NCI-H128 (cell line): Measurements from ENCODE around the gene OPTN.
"Not testable (repeated sequence)": the region's sequence is repeated elsewhere in the genome, so short reads cannot be mapped to it uniquely, and the experiment has no call there.

ENCODE experiments used
- DNase-seq: peaks from one replicate; lab custom pipeline; 2025; ENCODE audit not compliant: unreplicated experiment; lab: John Stamatoyannopoulos, UW

The OPTN gene

DNA sequence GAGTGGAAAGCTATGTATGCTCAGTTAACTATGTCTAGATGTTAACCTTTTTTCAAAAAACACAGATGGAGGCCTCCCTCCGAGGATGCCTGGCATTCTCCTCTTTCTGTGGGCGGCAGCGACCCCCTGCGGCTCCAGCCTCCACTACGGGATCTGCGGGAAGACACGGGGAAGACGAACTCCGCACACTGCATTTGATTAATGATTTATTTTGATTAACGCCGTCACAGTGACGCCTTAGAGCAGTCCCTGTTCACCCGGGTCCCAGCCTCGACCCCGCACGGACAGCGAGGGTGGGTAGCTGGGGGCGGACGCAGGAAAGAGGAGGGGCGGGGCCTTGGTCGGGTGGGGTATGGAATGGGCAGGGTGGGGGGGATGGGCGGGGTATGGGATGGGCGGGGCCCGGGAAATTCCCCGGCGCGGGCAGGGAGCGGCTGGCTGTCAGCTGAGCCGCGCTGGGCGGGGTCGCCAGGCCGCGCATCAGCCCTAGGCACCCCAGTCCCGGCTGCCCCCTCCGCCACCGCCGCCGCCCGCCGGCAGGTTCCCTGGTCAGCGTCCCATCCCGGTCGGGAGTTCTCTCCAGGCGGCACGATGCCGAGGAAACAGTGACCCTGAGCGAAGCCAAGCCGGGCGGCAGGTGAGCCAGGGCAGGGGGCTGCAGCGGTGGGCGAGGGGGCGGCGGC, at the start of gene OPTN:
Gene OPTN (plus strand): TSS at position 498 of the 683 bp plus-strand sequence. CDS start 8,960 bp downstream, outside the sequence.
- DNase-seq, result peak; percentile 42

DNA sequence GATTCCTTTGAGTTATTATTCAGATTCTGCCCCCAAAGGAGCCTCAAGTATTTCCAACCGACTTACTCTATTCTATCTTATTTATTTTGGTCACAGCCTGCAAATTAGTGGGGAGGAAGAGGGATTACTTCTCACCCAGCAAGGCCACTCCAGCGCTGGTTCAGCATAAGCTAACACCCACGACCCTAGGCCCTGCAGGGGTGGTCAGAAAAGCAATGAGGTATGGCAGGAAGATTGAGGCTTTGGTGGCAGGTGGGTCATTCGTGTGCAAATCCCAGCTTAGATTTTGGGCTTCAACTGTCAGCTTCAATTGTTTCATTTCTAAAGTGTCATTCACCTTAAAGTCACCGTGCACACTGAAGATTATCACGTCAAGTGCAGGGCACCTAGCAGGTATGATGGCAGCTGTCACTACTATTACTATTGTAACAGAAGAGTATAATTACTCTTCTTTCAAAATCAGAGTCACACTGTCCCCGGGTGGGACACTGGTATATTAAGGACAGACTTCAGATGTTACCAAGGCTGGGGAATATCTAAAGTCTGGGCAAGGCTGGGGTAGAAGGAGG, 48.8 kb upstream of the OPTN start:
- DNase-seq, result no peak

DNA sequence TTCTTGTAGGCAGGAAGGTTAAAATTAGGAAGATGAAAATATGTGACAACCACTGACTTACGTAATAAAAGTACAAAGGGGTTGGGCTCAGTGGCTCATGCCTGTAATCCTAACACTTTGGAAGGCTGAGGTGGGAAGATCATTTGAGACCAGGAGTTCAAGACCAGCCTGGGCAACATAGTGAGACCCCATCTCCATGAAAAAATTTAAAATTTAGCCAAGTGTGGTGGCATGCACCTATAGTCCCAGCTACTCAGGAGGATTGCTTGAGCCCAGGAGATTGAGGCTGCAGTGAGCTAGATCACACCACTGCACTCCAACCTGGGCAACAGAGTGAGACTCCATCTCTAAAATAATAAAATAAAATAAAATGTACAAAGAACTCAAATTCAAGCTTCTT, 46.8 kb upstream of the OPTN start:
- not testable (repeated sequence) for DNase-seq

DNA sequence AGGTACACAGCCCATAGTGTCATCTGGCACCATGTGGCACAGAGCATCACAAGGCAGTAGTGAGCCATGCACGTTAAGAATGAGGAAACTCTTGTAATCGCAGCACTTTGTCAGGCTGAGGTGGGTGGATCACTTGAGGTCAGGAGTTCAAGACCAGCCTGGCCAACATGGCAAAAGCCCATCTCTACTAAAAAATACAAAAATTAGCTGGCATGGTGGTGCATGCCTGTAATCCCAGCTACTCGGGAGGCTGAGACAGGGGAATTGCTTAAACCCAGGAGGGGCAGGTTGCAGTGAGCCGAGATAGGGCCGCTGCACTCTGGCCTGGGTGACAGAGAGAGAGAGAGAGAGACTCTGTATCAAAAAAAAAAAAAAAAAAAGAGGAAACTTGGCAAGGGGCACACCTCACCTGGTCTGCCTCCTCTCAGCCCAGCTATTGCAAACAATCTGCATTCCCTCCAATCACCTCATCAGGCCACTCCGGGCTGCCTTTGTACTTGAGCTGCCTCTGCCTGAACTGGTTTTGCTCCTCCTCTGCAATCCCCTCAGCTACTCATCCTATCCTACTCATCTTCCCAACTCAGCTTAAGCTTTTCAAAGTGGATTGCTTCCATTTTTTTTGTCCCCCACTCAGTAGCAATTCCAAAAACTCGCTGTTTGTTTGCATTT, 46.0 kb upstream of the OPTN start:
- no peak for DNase-seq

DNA sequence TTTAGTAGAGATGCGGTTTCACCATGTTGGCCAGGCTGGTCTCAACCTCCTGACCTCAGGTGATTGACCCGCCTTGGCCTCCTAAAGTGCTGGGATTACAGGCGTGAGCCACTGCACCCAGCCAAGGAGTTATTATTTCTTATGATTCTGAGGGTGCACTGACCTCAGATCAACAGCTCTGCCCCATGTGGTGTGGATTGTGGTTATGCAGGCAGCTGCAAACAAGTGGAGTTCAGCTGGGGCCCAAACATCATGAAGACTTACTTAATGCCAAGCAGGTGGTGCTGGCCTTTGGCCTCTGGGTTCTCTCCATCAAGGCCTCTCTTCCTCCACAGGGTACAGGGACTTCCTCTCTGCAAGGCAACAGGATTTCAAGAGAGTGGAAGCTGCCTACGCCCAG, 45.1 kb upstream of the OPTN start:
- DNase-seq, result no peak

DNA sequence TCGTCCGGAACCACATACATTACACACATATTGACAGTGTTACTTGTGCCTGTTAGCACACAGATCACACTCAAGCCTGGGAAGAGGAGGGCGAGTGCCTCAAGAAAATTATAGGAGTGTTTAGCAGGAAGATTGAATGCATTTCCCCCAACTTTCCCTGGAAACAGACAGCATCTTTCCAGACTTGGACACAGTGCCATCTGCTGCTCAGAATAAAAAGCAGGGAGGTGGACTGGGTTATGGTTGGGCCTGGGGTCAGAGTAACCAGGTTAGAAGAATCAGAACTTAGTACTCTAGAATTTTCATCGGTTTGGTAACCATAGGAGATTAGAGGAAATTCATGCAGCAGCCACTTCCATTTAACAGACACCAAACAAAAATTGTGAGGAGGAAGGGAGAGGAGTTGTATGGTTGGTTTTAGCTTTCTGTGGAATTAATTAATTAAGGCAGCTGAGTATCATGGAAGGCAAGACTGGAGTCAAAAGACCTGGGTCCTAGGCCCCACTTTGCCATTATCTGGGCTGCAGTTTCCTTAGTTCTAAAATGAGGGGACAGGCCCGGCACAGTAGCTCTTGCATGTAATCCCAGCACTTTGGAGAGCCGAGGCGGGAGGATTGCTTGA, 43.4 kb upstream of the OPTN start:
- no peak for DNase-seq

DNA sequence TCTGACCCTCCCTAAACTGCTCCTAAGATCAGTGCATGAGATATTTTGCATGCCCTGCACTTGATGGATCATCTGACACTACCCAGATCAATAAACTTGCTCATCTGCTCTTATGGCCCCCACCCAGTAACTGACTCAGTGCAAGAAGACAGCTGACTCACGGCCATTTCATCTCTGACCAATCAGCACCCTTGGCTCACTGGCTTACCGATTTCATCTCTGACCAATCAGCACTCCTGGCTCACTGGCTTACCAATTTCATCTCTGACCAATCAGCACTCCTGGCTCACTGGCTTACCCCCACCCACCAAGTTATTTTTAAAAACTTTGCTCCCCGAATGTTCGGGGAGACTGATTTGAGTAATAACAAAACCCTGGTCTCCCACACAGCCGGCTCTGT, 37.2 kb upstream of the OPTN start:
- no peak for DNase-seq

DNA sequence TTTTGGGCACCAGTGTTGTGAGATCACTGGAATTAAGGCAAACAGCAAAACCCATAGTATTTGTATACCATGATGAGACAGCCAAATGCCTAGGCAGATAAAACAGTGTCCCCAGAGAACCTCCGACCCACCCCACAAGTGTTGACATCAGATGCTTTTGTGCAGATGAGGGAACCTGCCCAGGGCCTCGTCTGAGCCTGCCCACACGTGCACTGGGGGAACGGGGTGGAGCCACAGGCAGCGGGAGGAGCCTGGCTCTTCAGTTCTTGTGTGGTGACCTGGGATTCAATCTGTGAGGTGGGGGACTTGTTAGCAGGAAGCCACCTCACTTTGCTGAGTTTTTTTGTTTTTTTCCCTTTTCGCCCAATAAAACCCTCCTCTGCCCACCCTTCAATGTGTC, 33.4 kb upstream of the OPTN start:
- DNase-seq, result no peak

DNA sequence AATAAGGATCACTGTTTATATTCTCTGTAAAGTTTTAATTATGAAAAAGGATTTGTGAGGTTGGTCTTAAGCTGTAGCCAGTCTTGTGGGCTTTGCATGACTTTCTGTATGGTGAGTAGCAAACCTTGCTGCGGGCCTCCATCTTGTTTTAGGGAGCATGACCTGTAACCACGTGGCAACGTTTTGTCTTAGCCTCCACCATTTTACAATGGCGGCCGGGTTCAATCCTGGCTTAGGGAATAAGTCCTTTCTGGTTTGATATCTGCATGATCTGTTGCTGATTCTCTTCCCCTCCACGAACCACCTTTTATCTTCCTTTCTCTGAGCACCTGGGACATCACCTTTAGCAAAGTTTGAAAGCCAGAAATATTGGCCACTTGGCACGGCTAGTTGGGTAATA, 32.5 kb upstream of the OPTN start:
- no peak for DNase-seq

DNA sequence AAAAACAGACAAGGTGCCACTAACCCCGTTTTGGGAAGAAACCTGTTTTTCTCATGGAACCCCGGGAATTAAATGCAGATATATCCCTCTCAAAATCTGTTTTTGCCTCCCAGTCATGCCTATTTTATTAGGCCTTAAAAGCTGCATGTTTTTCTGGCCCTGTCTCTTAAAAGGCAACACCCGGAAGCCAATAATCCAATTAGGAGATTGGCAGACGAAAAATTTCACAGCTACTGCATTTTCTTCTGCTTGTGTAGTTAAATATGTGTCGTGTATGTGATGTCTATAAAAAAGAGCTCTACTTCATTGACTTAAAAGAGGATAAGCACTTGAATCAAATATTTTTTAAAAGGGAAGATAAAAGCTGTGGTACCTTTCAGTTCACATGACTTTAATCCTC, 31.9 kb upstream of the OPTN start:
- DNase-seq, result no peak

DNA sequence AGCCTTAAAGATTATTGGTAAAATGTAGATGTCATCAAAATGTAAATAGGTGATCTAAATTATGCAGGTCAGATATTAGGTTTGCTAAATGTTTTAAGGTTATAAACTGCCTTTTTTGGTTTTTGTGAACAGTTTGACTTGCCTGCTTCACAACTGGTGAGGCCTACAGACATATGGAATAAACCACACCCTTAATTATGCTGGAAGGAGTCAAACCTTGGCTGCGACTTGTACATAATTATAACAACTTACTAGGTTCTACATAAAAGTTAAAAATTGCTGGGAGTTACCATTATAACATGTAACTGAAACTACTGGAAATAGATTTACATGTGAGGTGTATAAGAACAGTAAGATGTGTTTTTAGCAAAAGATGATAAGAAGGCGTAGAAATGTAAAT, 31.5 kb upstream of the OPTN start:
- no peak for DNase-seq

DNA sequence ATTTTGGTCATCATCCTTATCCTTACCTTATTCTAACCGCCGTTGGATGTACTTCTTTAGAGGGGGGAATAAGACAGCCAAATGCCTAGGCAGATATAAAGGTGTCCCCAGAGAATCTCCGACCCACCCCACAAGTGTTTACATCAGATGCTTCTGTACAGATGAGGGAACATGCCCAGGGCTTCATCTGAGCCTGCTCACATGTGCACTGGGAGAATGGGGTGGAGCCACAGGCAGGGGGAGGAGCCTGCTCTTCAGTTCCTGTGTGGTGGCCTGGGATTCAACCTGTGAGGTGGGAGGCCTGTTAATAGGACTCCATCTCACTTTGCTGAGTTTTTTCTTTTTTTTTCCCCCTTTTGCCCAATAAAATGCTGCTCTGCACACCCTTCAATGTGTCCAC, 27.6 kb upstream of the OPTN start:
- DNase-seq, result no peak

DNA sequence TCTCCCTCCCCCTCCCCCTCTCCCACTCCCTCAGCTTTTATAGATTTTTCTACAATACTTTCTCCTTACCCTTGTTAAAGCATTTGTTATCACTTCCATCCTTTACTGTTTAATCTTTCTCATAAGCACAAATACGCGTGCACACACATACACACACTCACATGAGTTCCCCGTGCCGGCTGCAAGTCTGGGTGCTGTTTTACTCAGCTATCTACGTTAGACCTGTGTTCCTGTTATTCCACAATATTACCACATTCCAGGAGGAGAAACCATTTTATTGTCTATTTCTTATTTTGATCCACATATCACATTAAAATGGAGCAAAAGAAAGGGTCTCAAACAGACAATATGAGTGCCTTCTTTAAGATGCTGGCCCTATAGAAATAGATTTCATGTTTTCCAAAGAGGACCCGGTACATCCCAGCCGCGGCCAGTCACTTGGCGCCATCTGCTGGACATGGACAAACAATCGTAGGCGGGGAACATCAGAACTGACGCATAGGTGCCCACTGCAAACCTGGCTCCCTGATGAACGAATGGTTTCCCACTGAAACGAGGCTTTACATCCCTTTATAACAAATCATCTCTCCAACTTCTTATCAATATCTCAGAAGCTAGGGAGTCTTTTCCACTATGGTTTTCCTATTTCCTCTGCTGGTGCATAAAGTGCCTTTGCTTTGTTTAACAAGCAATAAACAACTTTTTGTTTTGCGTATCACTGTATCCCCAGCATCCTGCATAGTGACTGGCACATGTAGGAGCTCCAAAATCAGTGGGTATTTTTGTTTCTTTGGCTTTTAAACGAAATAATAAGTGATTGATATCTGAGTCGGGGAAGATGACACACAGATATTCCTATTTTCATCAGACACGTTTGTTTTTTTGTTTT, 25.2 kb upstream of the OPTN start:
- no peak for DNase-seq

DNA sequence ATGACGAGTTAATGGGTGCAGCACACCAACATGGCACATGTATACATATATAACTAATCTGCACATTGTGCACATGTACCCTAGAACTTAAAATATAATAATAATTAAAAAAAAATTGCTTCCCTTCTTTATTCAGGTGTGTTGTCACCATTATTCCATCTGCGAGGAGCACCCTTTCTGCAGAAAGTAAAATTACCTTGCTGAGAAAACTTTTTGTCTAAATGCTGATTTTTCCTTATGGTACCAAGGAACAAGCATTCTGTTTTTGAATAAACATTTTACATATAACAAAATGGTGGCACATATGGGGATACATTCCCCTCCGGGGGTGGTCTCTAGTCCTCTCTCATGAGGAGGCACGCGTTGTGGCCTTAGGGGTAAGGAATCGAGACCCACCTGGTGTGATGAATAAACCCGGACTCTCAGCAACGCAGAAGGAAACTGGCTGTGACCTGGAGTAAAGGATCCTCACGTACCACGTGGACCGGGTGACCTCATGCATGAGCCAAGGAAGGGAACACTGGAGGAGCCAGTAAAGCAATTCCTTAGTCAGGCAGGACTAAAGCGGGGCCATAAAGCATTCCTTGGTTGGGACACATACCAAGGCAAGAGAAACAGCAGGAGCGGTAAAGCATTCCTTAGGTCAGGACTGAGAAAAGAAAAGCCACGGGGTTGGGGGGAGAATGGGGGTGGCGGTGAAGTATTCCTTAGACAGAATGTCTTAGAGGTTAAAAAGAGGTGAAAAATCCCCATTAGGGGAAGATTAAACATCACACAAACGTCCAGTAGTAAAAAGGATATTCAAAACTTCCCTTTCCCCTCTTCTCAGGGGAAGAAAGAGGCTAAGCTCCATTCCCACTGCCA, 20.8 kb upstream of the OPTN start:
- no peak for DNase-seq

DNA sequence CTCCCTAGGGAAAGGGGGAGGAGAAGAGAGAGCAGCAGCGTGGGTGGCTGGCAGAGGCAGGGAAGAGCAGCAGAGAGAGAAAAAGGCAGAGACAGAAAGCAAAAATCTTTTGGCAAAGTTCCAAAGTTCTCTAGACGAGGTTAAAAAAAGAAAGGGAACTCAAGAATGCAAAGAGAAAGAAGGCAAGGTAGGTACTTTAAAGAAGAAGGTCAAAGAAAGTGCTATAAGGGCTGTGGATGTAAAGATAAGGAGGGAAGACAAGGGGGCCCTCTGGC, 20.2 kb upstream of the OPTN start:
- no peak for DNase-seq

DNA sequence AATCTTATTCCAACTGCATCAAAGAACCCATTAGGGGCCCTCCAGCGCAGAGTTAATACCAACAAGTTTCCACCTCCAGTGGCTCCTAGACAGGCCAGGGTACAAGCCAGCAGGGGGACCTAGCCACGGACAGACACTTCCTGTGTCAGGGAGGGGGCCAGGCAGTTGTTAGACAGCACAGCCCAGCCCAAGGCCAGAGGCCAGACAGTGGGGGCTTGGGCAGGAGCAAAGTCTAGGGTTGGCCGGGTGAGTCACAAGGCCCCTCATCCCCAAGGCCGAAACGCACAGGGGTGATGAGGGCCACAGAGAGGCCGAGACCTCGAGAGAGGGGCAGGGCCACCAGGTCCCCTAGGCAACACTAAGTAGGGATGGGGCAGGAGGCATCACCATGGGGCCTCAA, 19.3 kb upstream of the OPTN start:
- DNase-seq, result no peak

DNA sequence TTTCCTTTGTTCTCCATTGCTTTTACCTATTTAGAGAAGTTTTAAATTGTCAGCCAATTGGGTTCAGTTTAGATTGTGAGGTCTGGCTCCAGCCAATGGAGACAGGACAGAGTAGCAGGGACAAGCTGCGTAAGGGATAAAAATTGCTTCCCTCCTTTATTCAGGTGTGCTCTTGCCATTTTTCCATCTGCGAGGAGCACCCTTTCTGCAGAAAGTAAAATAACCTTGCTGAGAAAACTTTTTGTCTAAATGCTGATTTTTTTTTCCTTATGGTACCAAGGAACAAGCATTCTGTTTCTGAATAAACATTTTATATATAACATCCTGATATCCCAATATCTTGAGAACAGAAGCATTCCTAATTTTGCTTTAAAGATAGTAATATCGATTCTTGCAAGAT, 16.3 kb upstream of the OPTN start:
- DNase-seq, result not testable (repeated sequence)

DNA sequence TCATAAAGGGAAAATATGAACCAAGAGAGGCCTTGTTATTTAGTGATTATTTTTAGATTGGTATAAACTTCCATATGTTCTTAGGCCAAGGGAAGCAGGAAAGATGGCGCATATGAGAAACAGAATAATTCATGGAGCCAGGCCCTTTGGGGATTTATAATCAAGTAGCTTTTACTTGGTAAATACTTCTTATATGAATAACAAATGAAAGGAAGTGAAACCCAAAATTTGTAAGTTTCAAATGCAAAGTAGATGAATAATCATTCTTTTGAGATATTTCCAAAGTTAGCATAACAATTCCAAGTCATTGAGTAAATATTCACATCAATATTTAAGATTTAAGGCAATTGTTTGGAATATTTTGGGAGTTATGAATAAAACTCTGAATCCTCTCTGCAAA, 13.9 kb upstream of the OPTN start:
- no peak for DNase-seq

DNA sequence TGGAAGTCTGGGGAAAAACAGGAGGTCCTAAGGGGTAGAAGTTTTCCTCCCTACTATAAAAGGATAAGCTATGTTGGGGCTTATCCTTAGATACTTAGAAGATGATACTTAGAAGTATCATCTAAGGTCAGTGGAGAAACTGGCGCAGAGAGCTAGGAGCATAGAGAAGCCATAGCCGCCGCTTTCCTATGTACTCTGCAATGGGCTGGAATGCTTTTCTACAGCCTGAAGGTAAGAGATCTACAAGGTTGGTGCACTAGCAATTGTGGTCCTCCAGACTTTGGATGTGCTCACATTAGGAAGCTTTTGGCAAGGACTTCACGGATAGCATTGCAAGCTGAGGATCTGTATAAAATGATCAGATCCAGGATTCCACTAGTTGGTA, 12.4 kb upstream of the OPTN start:
- DNase-seq, result no peak

DNA sequence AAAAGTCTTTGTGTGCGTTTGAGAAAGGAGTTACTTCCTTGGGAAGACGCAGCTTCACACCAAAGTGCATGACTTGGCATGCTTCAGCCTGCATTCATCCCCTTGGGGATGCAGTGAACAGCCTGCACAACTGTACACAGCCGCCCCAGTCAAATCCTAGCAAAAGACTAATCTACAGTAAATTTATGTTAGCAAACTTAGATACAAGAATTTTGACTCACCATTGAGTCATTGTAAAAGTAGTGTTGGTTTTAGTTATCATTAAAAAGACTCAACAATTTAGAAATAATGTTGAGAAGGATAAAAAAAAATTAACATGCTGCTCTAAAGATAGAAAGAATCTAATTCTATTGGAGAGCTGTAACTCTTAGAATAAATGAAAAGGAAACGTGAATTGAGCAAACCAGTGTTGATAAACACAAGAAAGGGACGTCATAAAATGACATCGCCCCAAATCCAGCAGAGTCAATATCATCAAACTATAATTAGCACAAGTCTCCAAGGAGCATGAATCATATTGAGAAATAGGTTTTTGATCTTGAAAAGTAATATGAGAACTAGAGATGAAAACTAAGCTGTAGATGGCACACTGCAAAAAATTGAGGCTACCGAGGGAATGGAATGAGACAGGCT, 11.9 kb upstream of the OPTN start:
- no peak for DNase-seq
